HG03103 (cell line): ENCODE results near the gene TEKT3.

Experiments
- ATAC-seq: cut with Tn5 transposase; IDR thresholded peaks from one replicate; pipeline ENCODE4 v1.9.1; 2021; ENCODE audit warnings: low read depth; ENCODE audit not compliant: unreplicated experiment

TEKT3 gene

DNA sequence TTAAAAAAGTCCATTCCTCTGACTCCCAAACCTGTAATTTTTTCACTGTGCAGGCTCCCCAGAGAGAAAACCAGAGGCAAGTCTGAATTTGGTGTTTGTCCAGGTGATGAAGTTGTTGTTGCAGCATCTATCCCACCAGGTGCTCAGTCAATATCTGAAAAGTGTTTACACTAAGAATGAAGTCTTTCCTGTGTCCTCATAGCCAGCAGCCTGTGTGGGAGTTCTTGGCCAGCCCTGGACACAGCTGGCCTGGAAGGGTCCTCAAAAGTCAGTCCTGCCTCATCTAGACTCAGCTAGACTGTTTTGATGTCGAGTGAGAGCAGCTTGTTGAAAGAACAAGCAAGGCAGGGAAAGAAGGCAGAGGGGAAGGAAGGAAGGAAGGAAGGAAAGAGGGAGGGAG is 72.9 kb downstream of the TEKT3 start:
- no peak for ATAC-seq

DNA sequence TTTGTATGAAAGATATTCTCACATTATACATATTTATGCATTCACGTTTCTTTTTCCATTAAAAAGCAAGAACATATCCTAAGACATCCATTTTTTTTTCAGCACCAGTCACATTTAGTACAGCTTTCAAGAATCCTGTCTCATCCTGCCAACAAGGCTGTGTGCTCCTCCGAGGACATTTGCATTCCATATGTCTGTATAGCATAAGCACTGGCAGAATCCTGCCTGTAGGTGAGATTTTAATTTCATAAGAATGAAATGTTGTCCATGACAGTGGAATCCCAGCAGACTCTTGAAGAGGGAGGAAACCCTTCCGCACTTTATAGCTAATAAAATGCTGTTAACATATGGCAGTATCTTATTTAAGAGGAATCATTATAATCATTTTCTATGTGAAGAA is 73.4 kb downstream of the TEKT3 start:
- ATAC-seq = no peak

- no peak for ATAC-seq
Measured at GRCh38 chr17:15266325-15267125, 74.9 kb downstream of the TEKT3 start.

DNA sequence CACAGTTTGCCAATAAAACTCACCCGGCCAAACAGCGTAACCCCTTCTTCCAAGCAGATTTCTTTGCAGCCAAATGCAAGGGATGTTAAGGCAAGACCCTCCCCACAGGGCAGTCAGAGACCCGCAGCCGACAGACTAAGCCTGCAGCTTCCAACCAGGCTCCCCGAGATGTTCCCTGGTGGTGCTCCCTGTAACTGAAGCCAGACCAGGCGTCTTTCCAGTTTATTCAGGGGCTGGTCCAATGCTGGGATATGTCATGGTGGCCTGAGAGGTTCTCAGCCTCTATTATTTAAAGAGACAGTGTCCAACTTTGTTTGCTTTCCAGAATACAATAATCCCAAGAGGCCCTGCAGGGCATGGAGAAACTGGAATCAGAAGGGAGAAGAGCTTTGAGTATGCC is 76.3 kb downstream of the TEKT3 start, which contains the start of gene PMP22:
Gene PMP22 (minus strand): TSS at position 196 of the 400 bp plus-strand sequence. CDS start 4,599 bp downstream, outside the sequence.
- no peak for ATAC-seq

DNA sequence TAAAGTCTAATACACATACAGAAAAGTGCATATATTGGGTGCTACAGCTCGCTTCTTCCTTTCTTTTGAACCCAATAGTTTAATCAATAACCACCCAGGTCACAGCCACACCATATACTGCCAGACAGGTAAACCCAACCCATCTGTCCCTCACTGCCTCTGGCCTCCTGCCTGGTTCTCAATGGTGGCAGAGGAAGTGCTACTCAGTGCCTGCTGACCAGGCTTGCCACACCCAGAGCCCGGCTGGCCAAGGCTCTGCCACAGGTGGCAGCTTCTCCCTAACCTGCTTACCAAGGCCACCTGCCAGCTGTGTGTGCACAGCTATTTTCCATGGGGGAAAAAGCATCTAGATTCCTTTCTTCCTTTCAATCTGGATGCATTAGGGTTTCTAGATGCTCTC is 76.9 kb downstream of the TEKT3 start:
- no peak for ATAC-seq

- no peak for ATAC-seq
Measured at GRCh38 chr17:15263680-15264079, 77.7 kb downstream of the TEKT3 start.

DNA sequence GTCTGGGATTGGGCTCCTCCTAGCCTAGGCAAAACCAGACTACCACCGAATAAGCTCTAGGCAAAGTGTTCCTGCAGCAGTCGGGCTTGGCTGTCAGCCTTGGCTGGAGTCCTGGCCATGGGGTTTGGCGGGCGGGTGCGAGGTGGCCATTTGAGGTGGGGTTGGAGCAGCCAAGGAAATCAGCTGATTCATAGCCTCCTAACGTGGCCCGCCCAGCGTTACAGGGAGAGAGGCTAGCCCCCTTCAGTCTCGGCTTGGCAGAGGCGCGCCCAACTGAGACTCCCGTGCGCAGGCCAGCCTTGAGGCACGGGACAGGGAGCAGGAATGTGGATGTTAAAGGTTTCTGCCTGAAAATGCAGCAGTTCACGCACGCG is 78.2 kb downstream of the TEKT3 start:
- no peak for ATAC-seq

DNA sequence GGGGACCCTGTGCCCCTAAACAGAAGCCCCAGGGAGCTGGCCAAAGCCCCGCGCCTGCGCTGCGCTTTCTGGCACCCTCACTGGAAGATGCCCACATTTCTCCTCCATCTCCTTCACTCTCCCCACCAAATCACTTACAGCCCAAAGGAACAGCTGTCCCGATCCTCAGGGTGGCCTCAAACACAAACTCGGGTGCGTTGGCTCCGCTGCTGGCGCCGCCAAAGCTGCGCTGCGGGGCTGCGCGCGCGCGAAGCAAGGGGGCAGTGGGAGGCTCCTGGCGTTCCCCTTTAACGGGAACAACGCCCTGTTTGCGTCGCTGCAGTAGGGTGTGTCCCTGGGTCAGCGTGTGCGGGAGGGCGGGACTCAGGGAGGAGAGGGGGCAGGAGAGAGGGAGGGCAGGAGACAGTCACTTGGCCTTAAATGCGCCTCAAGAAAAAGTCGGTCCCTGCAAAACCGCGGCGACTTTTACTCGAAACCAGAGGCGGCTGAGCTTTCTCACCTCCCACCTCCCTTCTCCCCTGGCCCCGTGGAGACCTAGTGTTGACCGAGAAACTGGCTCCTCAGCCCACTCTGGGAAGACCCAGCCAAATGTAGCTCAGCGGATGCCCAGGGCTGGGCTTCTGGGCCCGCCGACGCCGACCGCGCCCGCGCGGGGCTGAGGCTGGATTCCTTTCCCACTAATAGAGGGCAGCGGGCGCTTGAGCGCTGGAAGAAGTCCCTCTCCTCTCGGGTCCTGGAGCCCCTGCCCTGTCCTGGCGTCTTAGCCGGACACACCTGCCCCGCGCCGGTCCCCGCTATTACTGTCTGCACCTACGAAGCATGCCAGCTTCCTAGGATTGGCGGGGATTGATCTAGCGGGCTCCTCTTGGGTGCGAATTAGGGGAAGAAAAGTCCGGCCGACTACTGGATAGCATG is 78.8 kb downstream of the TEKT3 start:
- no peak for ATAC-seq

- ATAC-seq = no peak
Measured at GRCh38 chr17:15261802-15262290, 79.6 kb downstream of the TEKT3 start.

- ATAC-seq = no peak
Measured at GRCh38 chr17:15261258-15261801, 80.1 kb downstream of the TEKT3 start.

DNA sequence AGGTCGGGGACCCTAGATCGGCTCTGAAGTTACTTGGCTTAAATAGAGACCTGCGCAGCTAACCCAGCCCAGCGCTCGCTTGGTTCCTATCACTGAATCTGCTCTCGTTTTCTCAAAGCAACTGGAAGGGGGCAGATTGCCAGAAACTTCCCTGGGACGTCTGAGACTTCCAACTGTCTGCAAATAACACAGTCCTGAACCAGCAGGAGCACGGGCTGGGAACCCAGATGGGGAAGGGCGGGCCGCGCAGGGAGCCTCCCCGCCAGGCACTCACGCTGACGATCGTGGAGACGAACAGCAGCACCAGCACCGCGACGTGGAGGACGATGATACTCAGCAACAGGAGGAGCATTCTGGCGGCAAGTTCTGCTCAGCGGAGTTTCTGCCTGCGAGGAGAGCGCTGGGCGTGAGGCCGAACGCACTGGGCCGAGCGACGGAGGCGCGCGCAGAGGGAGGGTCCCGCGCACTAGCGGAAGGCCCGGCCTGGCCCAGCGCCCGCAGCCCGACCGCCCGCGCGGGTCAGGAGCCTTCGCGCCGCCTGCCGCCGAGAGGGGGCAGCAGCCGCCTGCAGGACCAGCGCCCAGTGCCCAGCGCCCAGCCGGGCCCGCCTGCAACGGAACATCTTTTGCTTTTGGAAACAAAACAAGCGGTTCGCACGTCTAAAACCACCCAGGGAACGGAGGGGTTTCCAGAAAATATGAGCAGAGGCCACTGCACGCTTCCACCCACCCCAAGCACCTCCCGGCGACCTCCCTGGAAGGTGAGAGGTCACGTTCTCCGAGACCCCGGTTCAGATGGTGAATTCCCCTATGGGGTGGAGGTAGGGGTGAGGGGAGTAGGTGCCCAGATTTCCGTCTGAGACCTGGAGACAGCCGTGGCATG is 80.8 kb downstream of the TEKT3 start:
- ATAC-seq = peak; percentile 53

DNA sequence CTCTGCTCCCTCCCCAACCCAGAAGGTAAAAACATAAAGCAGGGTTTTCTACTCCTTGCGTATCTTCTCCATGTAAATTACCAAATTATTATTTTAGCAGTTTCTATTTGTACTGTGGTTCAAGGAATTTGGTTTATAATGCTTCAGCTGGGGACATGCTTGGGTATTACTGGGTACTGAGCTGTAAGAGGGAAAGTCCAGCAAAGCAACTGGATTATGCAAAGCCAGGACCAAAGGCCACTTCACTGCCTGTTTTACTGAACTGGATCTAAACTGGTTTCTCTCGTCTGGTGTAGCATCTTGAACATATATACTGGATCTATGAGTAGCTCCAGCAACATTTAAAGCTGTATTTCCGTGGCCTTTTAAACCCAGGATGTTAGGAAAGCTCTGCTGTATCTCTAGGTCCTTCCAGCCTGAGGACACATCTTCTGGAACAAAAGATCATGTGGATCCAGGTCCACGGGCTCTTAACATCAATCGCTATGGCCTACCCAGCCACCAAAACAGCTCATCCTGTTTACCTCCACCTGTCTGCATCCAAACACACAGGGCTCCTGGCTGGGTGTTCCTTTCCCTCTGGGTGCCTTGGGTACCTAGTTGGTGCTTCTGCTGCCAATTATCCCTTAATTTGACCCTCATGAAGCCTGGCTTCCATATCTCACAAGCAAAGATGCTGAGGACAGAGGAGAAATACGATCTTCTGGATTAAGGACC is 83.4 kb downstream of the TEKT3 start:
- no peak for ATAC-seq

DNA sequence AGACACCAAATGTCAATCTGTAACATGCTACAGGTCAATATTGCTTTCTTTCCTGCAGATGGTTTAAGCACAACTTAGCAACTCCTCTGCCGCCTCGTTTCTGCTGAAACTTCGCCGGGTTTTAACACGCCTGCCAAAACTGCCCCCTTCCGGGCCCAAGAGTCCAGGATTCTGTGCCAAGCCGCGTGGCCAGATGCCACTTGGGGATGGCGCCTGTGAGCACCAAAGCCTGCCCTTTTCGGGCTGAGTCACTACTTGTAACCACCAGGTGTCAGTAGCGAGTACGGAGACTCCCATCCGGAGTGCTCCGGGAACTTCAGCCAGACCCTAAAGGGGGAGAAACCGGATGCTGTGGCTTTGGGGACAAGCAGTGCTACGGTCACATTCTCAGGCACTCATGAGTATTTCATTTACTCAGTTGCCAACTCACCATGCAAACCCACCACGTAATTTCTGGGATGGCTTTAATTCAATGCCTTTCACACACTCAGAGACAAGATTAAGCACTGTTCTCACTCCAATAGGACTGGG is 84.1 kb downstream of the TEKT3 start:
- ATAC-seq = peak; percentile 64

DNA sequence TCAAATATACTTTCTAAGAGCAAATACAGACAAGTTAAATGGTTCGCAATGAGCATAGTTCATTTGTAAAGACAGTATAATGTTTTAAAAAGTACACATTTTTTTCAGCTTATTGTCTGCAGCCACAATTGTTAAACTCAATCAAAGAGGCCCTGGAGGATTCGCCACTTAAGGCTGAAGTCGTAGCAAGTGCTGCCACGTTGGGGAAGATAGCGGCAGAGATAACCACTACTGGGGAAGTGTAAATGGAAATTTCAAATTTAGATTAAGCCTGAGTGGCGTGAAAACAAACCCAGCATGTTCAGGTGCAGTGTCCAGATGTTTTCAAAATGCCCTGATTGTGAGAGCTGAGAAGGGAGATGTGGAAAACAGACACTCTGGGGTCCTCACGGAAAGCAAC is 84.7 kb downstream of the TEKT3 start:
- ATAC-seq = no peak

DNA sequence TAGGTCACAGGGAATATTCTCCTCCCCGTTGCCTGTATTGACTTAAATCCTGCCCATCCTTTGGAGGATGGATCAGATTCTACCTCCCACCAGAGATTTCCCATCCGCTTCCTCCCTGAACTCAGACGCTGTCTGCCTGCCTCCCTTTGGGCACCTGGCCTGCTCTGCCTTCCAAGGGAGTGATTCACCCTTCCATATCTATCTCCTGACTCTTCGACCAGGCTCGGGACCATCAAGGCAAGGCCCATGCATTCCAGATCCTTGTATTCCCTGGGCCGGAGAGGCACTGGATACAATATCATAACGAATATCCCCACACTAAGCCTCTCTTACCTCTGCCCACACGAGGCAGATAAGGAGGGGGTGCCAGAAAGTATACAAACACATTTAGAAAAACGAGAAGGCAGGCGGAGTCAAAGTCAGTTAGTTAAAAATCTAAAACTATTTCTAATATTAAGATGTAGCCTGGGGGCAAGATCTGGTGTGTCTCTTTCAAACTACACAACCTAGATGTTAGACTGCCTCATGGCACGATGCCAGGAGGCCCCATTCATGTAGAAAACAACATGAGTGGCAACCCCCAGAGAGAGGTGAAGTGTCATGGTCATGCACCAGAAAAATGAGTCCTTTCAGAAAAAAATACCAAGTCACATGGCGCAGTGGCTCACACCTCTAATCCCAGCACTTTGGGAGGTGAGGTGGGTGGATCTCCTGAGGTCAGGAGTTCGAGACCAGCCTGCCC is 85.5 kb downstream of the TEKT3 start:
- no peak for ATAC-seq
